GM23338 (cell line): Measurements from ENCODE around the gene OLFML3.

Experiments used
- CREB1 ChIP-seq: fragments of 250-450 bp; sonication (Bioruptor Pico); IDR thresholded peaks from 2 replicates; pipeline ENCODE4 v1.5.0; 2020; ENCODE audit warnings: low read depth, mild to moderate bottlenecking, moderate library complexity
- EZH2 ChIP-seq: fragments of 200-600 bp; sonication (generic); IDR thresholded peaks from one replicate; pipeline ENCODE4 v1.8.0; 2017; ENCODE audit warnings: antibody characterized with exemption, mild to moderate bottlenecking, low read depth; ENCODE audit not compliant: unreplicated experiment
- EZH2phosphoT487 ChIP-seq: fragments of 200-600 bp; sonication (generic); IDR thresholded peaks from one replicate; pipeline ENCODE4 v1.8.1; 2018; ENCODE audit warnings: antibody characterized with exemption; ENCODE audit not compliant: unreplicated experiment
- POLR2AphosphoS5 ChIP-seq: IDR thresholded peaks from 2 replicates; pipeline ENCODE4 v1.6.1; 2016; ENCODE audit warnings: antibody characterized with exemption, low read depth
- TF ChIP-seq, protein P1 (sequence below), 2 experiments: fragments of 200-600 bp in 1 of 2; sonication (generic) in 1 of 2; conservative IDR thresholded peaks; 2 replicates each; pipeline versions ENCODE4 v1.5.1 to v1.6.1; 2016 to 2017; ENCODE audit warnings: antibody characterized with exemption in 2 of 2, low read depth in 2 of 2, mild to moderate bottlenecking in 2 of 2, moderate library complexity in 1 of 2
- TF ChIP-seq, protein P2 (sequence below): IDR thresholded peaks from one replicate; pipeline ENCODE4 v1.6.1; 2018; ENCODE audit warnings: antibody characterized with exemption; ENCODE audit not compliant: unreplicated experiment

DNA sequence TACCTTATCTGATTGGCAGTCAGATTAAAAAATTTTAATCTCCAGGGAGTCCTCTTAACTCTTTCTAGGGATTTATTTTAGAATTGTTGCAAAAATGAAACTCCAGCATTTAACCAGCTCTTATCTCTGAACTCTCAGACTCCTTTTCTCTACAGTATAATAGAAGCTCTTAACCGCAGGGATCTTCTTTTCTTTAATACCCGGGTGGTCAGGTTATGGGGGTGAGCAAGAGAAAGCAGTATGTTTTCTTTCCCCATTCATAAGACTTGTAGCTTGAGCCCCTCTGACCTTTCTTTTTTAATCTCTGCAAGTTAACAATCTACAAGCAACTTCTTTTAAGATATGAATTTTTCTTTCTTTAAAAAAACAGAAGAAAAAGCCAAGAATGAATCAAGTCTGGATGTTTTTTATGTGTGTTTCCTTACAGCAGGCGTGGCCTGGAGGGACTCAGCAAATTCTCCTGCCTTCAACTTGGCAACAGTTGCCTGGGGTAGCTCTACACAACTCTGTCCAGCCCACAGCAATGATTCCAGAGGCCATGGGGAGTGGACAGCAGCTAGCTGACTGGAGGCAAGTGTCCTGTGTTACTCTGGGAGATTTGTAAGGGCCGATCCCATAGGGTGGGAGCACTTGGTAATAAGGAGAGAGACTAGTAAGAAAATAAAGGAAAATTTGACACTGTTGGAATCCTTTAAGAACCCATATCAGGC is 13.4 kb upstream of the OLFML3 start:
- TF ChIP-seq, protein P1, sequence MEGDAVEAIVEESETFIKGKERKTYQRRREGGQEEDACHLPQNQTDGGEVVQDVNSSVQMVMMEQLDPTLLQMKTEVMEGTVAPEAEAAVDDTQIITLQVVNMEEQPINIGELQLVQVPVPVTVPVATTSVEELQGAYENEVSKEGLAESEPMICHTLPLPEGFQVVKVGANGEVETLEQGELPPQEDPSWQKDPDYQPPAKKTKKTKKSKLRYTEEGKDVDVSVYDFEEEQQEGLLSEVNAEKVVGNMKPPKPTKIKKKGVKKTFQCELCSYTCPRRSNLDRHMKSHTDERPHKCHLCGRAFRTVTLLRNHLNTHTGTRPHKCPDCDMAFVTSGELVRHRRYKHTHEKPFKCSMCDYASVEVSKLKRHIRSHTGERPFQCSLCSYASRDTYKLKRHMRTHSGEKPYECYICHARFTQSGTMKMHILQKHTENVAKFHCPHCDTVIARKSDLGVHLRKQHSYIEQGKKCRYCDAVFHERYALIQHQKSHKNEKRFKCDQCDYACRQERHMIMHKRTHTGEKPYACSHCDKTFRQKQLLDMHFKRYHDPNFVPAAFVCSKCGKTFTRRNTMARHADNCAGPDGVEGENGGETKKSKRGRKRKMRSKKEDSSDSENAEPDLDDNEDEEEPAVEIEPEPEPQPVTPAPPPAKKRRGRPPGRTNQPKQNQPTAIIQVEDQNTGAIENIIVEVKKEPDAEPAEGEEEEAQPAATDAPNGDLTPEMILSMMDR (conservative IDR thresholded peaks at IDR 0.05; ENCODE audit: low read depth in 2 of 2), result no peak
- no peak for TF ChIP-seq EZH2
- no peak for TF ChIP-seq POLR2AphosphoS5
- no peak for TF ChIP-seq EZH2phosphoT487
- TF ChIP-seq CREB1 (CRISPR knock-in tag), result no peak
- TF ChIP-seq, protein P2, sequence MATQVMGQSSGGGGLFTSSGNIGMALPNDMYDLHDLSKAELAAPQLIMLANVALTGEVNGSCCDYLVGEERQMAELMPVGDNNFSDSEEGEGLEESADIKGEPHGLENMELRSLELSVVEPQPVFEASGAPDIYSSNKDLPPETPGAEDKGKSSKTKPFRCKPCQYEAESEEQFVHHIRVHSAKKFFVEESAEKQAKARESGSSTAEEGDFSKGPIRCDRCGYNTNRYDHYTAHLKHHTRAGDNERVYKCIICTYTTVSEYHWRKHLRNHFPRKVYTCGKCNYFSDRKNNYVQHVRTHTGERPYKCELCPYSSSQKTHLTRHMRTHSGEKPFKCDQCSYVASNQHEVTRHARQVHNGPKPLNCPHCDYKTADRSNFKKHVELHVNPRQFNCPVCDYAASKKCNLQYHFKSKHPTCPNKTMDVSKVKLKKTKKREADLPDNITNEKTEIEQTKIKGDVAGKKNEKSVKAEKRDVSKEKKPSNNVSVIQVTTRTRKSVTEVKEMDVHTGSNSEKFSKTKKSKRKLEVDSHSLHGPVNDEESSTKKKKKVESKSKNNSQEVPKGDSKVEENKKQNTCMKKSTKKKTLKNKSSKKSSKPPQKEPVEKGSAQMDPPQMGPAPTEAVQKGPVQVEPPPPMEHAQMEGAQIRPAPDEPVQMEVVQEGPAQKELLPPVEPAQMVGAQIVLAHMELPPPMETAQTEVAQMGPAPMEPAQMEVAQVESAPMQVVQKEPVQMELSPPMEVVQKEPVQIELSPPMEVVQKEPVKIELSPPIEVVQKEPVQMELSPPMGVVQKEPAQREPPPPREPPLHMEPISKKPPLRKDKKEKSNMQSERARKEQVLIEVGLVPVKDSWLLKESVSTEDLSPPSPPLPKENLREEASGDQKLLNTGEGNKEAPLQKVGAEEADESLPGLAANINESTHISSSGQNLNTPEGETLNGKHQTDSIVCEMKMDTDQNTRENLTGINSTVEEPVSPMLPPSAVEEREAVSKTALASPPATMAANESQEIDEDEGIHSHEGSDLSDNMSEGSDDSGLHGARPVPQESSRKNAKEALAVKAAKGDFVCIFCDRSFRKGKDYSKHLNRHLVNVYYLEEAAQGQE, result no peak
